Raji (cell line): ENCODE results near the gene DPAGT1.

Experiments
- POLR2A ChIP-seq: IDR thresholded peaks from 2 replicates; pipeline ENCODE4 v1.6.1; 2011; ENCODE audit warnings: low read depth, low read length, control low read depth; ENCODE audit not compliant: insufficient read depth

The DPAGT1 gene

GRCh38 chr11:119089319-119089718 is 12.3 kb downstream of the DPAGT1 start:
- no peak for TF ChIP-seq POLR2A

- no peak for TF ChIP-seq POLR2A
Measured at GRCh38 chr11:119088406-119088805, 13.2 kb downstream of the DPAGT1 start.

GRCh38 chr11:119087747-119088241 is 13.9 kb downstream of the DPAGT1 start:
- no peak for TF ChIP-seq POLR2A

GRCh38 chr11:119087123-119087522 is 14.5 kb downstream of the DPAGT1 start:
- no peak for TF ChIP-seq POLR2A

GRCh38 chr11:119085437-119085847 is 16.2 kb downstream of the DPAGT1 start:
- no peak for TF ChIP-seq POLR2A

- TF ChIP-seq POLR2A: peak; percentile 93
Measured at GRCh38 chr11:119084663-119085436, 16.8 kb downstream of the DPAGT1 start, which contains the start of gene HMBS. TSS of gene HMBS (plus strand) at chr11:119084881. CDS start at chr11:119085034, 153 bp downstream.

- TF ChIP-seq POLR2A: no peak
Measured at GRCh38 chr11:119081682-119082260, 19.9 kb downstream of the DPAGT1 start.

- TF ChIP-seq POLR2A: no peak
Measured at GRCh38 chr11:119078675-119079420, 22.8 kb downstream of the DPAGT1 start.

- no peak for TF ChIP-seq POLR2A
Measured at GRCh38 chr11:119077839-119078238, 23.8 kb downstream of the DPAGT1 start.

- TF ChIP-seq POLR2A: peak; percentile 83
Measured at GRCh38 chr11:119067371-119068222, 34.1 kb downstream of the DPAGT1 start, which contains the start of gene VPS11. TSS of gene VPS11 (plus strand) at chr11:119067818. CDS start at chr11:119067824, 6 bp downstream.

- TF ChIP-seq POLR2A: no peak
Measured at GRCh38 chr11:119065369-119065768, 36.3 kb downstream of the DPAGT1 start.

- no peak for TF ChIP-seq POLR2A
Measured at GRCh38 chr11:119062779-119063178, 38.9 kb downstream of the DPAGT1 start.

- no peak for TF ChIP-seq POLR2A
Measured at GRCh38 chr11:119061256-119061655, 40.4 kb downstream of the DPAGT1 start.

- peak; percentile 79 for TF ChIP-seq POLR2A
Measured at GRCh38 chr11:119057000-119057769, 44.5 kb downstream of the DPAGT1 start, which contains the start of gene HYOU1. TSS of gene HYOU1 (minus strand) at chr11:119057205. CDS start at chr11:119056160, 1,045 bp downstream.
